Endothelial cell of umbilical vein (primary cell): ENCODE measurements around the gene SPSB1. TPM values are rescaled to one million over a fixed set of nuclear protein-coding genes. Genes with fewer than 3 reads are reported as not detected.

ENCODE experiments used
- BruUV-seq: library from RNA; stranded (reverse); fragments of 400-500 nt; replicated peaks from 2 replicates; lab custom pipeline; 2021; lab: Mats Ljungman, UMichigan
- CTCF ChIA-PET: fragments of 300-600, 350-600 bp; sonication (Branson Sonifier 250); formaldehyde crosslinking; loops from one replicate; lab custom pipeline; 2021; ENCODE audit warnings: antibody characterized with exemption, inconsistent platforms; lab: Charles Lee
- POLR2A ChIA-PET: fragments of 300-600, 350-600 bp; sonication (Branson Sonifier 250); formaldehyde crosslinking; loops from one replicate; lab custom pipeline; 2021; ENCODE audit warnings: antibody characterized with exemption, inconsistent platforms; lab: Charles Lee
- DNase-seq: peaks from one replicate; pipeline ENCODE4 v3.0.0-alpha.2; 2011; ENCODE audit warnings: low read depth, low spot score
- FAIRE-seq: peaks from 2 replicates; lab custom pipeline; 2011; peaks lifted over from hg19 to GRCh38; lab: Jason Lieb, UNC
- H2AFZ ChIP-seq: 2 replicates; pipeline ENCODE4 v1.6.0; 2012; ENCODE audit warnings: low read depth, low read length, control low read depth, inconsistent platforms
- H3K27ac ChIP-seq: 2 replicates; pipeline ENCODE4 v1.5.1; 2011; ENCODE audit warnings: low read depth, mild to moderate bottlenecking, control low read depth, low read length, moderate library complexity; ENCODE audit not compliant: insufficient read depth
- H3K27me3 ChIP-seq, 2 experiments: 2 replicates each; pipeline versions ENCODE4 v1.6.0 to v1.6.1; 2011; ENCODE audit warnings: low read length in 2 of 2, mixed read lengths in 1 of 2; ENCODE audit not compliant: control insufficient read depth in 2 of 2, insufficient read depth in 2 of 2
- H3K36me3 ChIP-seq, 2 experiments: 2 replicates in 1 of 2; 3 replicates in 1 of 2; pipeline ENCODE4 v1.5.1; 2011; ENCODE audit warnings: low read length in 2 of 2, mild to moderate bottlenecking in 1 of 2, moderate library complexity in 1 of 2; ENCODE audit not compliant: control insufficient read depth in 2 of 2, insufficient read depth in 2 of 2; ENCODE audit errors: extremely low read depth in 1 of 2
- H3K4me1 ChIP-seq: 3 replicates; pipeline ENCODE4 v1.5.1; 2011; ENCODE audit warnings: mild to moderate bottlenecking, low read length; ENCODE audit not compliant: control insufficient read depth, insufficient read depth; ENCODE audit errors: extremely low read depth
- H3K4me2 ChIP-seq: 2 replicates; pipeline ENCODE4 v1.6.1; 2011; ENCODE audit warnings: low read length, control low read depth, mixed read lengths; ENCODE audit not compliant: insufficient read depth
- H3K4me3 ChIP-seq, 3 experiments: fragments of 200-600 bp in 1 of 3; sonication (generic), shearing (Covaris generic) in 1 of 3; replicated peaks in 1 of 3; 2 replicates each; pipeline ENCODE4 v1.5.1; 2011 to 2016; ENCODE audit warnings: control low read depth in 3 of 3, low read length in 3 of 3, mild to moderate bottlenecking in 2 of 3, inconsistent platforms in 1 of 3, low read depth in 1 of 3, moderate library complexity in 1 of 3; ENCODE audit not compliant: insufficient read depth in 1 of 3
- H3K79me2 ChIP-seq: 2 replicates; pipeline ENCODE4 v1.6.0; 2012; ENCODE audit warnings: low read length, inconsistent platforms; ENCODE audit not compliant: control insufficient read depth, insufficient read depth
- H3K9ac ChIP-seq: replicated peaks from 2 replicates; pipeline ENCODE3; 2011; ENCODE audit warnings: low read length, control low read depth; ENCODE audit not compliant: insufficient read depth; ENCODE audit errors: extremely low read depth
- H3K9me1 ChIP-seq: replicated peaks from 3 replicates; pipeline ENCODE4 v1.6.0; 2011; ENCODE audit warnings: mild to moderate bottlenecking, low read length; ENCODE audit not compliant: control insufficient read depth, insufficient read depth; ENCODE audit errors: extremely low read depth
- H3K9me3 ChIP-seq: replicated peaks from 2 replicates; pipeline ENCODE4 v1.5.1; 2012; ENCODE audit warnings: low read length, inconsistent platforms; ENCODE audit not compliant: control insufficient read depth, insufficient read depth
- H4K20me1 ChIP-seq: replicated peaks from 2 replicates; pipeline ENCODE3; 2011; ENCODE audit warnings: mild to moderate bottlenecking, low read length; ENCODE audit not compliant: control insufficient read depth, insufficient read depth; ENCODE audit errors: extremely low read depth
- EZH2 ChIP-seq: IDR thresholded peaks from 2 replicates; pipeline ENCODE4 v1.6.1; 2012; ENCODE audit warnings: borderline replicate concordance, low read depth, mild to moderate bottlenecking, moderate library complexity, low read length, inconsistent platforms; ENCODE audit not compliant: severe bottlenecking
- FOS ChIP-seq: IDR thresholded peaks from 2 replicates; pipeline ENCODE4 v1.6.1; 2011; ENCODE audit warnings: mild to moderate bottlenecking, low read length, moderate library complexity, borderline replicate concordance; ENCODE audit not compliant: insufficient read depth
- GATA2 ChIP-seq: IDR thresholded peaks from 2 replicates; pipeline ENCODE4 v1.7.0; 2011; ENCODE audit warnings: low read depth, mild to moderate bottlenecking, moderate library complexity, mixed read lengths, low read length; ENCODE audit not compliant: insufficient read length, insufficient read depth
- JUN ChIP-seq: IDR thresholded peaks from 2 replicates; pipeline ENCODE4 v1.6.1; 2011; ENCODE audit warnings: borderline replicate concordance, low read depth; ENCODE audit not compliant: insufficient read length, insufficient read depth
- MYC ChIP-seq: IDR thresholded peaks from one replicate; pipeline ENCODE4 v1.6.1; 2011; ENCODE audit warnings: mild to moderate bottlenecking, low read depth, low read length
- POLR2A ChIP-seq: IDR thresholded peaks from 2 replicates; pipeline ENCODE4 v1.6.1; 2012; ENCODE audit warnings: low read depth, mild to moderate bottlenecking, control low read depth, low read length
- POLR2AphosphoS5 ChIP-seq: IDR thresholded peaks from 2 replicates; pipeline ENCODE4 v1.6.1; 2012; ENCODE audit warnings: low read depth, mild to moderate bottlenecking, control low read depth, low read length, moderate library complexity; ENCODE audit not compliant: insufficient read depth
- dilution Hi-C: fragments of 300-500 bp; cut with MboI; formaldehyde crosslinking; loops from one replicate; pipeline ENCODE4 v1.15.0; 2019; ENCODE audit warnings: low sequenced_read_pairs; ENCODE audit not compliant: extremely low pct_ligation_motif_present
- intact Hi-C: fragments of 100-400 bp; cut with micrococcal nuclease; formaldehyde crosslinking; loops from one replicate; pipeline ENCODE4 v1.10.0; 2022
- polyA plus RNA-seq, 4 experiments: library from polyadenylated mRNA; depleted of rRNA in 3 of 4; stranded (reverse) in 3 of 4; unstranded in 1 of 4; fragments of >200 nt; gene quantifications; 2 replicates each; pipeline versions ENCODE4 v1.2.1 to v1.2.3, GENCODE V29; 2011 to 2012; ENCODE audit warnings: missing spikeins in 1 of 4
- total RNA-seq: library from RNA; stranded (reverse); gene quantifications from 2 replicates; pipeline ENCODE4 v1.2.3, GENCODE V29; 2021
- TF ChIP-seq, protein P1 (sequence below), 2 donors: IDR thresholded peaks; 1 replicate in 1 of 2; 2 replicates in 1 of 2; pipeline ENCODE4 v1.5.1; 2011; ENCODE audit warnings: low read length in 2 of 2, mild to moderate bottlenecking in 2 of 2, moderate library complexity in 2 of 2, control low read depth in 1 of 2, inconsistent platforms in 1 of 2, low read depth in 1 of 2; ENCODE audit not compliant: insufficient read depth in 1 of 2; ENCODE audit errors: extremely low read depth in 1 of 2
- TF ChIP-seq, protein P2 (sequence below): IDR thresholded peaks from 2 replicates; pipeline ENCODE4 v1.6.1; 2011; ENCODE audit not compliant: insufficient read depth, insufficient read length

Gene SPSB1
- total and polyA plus RNA-seq, 2 donors (not counting 3 experiments of a cell fraction or from before 2014, with no cell fraction given): 41.9 to 61.2 TPM

DNA sequence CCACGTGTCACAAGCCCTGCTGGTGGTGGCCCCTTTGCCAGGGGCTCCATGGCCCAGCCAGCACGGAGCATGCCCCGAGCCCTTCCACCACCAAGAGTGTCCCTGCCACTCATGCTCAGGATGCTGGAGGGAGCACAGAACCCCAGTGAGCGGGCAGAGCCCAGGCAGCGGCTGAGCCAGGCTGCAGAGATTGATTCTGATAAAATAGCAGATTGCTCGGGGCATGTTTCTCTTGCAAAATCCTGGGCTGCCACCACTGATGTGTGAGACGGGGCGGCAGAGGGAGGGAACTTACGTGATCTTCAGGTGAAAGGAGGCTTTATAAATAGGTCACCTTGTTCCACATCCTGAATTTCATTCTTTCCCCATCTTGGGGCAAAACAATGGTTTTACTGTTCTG, 53.2 kb downstream of the SPSB1 start:
- no peaks in the 10 kb centered on the region for H4K20me1 ChIP-seq
- FAIRE-seq: no peak
- no peak overlapping the region for H3K27ac ChIP-seq
- no peak overlapping the region for H3K9ac ChIP-seq
- no peak overlapping the region for H3K4me3 ChIP-seq
- H3K36me3 ChIP-seq: peaks cover 2 to 18% of the 10 kb centered on the region in 2 experiments
- H3K27me3 ChIP-seq: no peaks in the 10 kb centered on the region
- DNase-seq: no peak
- POLR2A ChIA-PET: no interaction called here
- peaks cover 92% of the 10 kb centered on the region for H3K79me2 ChIP-seq
- no peaks in the 10 kb centered on the region for H3K9me1 ChIP-seq
- H3K4me2 ChIP-seq: no peak overlapping the region
- BruUV-seq: no TSS peak
- dilution Hi-C loops: no loop called here
- CTCF ChIA-PET: no interaction called here
- TF ChIP-seq POLR2AphosphoS5 (no peak), FOS (no peak), EZH2 (no peak), JUN (no peak), GATA2 (no peak), POLR2A (no peak), MYC (no peak)
- TF ChIP-seq, protein P1, sequence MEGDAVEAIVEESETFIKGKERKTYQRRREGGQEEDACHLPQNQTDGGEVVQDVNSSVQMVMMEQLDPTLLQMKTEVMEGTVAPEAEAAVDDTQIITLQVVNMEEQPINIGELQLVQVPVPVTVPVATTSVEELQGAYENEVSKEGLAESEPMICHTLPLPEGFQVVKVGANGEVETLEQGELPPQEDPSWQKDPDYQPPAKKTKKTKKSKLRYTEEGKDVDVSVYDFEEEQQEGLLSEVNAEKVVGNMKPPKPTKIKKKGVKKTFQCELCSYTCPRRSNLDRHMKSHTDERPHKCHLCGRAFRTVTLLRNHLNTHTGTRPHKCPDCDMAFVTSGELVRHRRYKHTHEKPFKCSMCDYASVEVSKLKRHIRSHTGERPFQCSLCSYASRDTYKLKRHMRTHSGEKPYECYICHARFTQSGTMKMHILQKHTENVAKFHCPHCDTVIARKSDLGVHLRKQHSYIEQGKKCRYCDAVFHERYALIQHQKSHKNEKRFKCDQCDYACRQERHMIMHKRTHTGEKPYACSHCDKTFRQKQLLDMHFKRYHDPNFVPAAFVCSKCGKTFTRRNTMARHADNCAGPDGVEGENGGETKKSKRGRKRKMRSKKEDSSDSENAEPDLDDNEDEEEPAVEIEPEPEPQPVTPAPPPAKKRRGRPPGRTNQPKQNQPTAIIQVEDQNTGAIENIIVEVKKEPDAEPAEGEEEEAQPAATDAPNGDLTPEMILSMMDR (IDR thresholded peaks at IDR 0.05; ENCODE audit: extremely low read depth in 1 of 2, insufficient read depth in 1 of 2, low read depth in 1 of 2, low read length in 2 of 2): no peak
- TF ChIP-seq, protein P2, sequence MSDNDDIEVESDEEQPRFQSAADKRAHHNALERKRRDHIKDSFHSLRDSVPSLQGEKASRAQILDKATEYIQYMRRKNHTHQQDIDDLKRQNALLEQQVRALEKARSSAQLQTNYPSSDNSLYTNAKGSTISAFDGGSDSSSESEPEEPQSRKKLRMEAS: no peak
- no peak overlapping the region for H2AFZ ChIP-seq
- H3K9me3 ChIP-seq: no peaks in the 10 kb centered on the region
- intact Hi-C loops: no loop called here
- H3K4me1 ChIP-seq: peaks cover 6% of the 10 kb centered on the region
